CD4-positive, alpha-beta memory T cell (primary cell): ENCODE data around the gene CREBL2. TPM values are rescaled to one million over a fixed set of nuclear protein-coding genes. Genes with fewer than 3 reads are reported as not detected.

Experiments
- CTCF ChIA-PET: fragments of 350-600 bp; sonication (Branson Sonifier 250); formaldehyde crosslinking; loops from one replicate; lab custom pipeline; 2021; ENCODE audit warnings: inconsistent platforms; ENCODE audit not compliant: partially characterized antibody; lab: Charles Lee
- POLR2A ChIA-PET: fragments of 350-600 bp; sonication (Branson Sonifier 250); formaldehyde crosslinking; loops from one replicate; lab custom pipeline; 2021; ENCODE audit not compliant: partially characterized antibody; lab: Charles Lee
- DNase-seq, 5 donors: peaks; one replicate each; pipeline versions ENCODE4 v3.0.0 to v3.0.0-alpha.2; 2020 to 2022; ENCODE audit warnings: mixed read lengths in 1 of 5
- H3K27ac ChIP-seq: one replicate; pipeline ENCODE4 v1.7.0; 2013; ENCODE audit warnings: low read depth, low read length
- H3K27me3 ChIP-seq: 2 replicates; pipeline ENCODE4 v1.7.0; 2013; ENCODE audit warnings: mild to moderate bottlenecking, low read length, moderate library complexity; ENCODE audit not compliant: insufficient read depth
- H3K36me3 ChIP-seq: 2 replicates; pipeline ENCODE4 v1.7.0; 2013; ENCODE audit warnings: mild to moderate bottlenecking, low read length, moderate library complexity; ENCODE audit not compliant: insufficient read depth
- H3K4me1 ChIP-seq: 2 replicates; pipeline ENCODE4 v1.7.0; 2013; ENCODE audit warnings: mild to moderate bottlenecking, low read length, moderate library complexity; ENCODE audit not compliant: insufficient read depth
- H3K4me3 ChIP-seq, 2 donors: one replicate each; pipeline ENCODE4 v1.7.0; 2013; ENCODE audit warnings: low read length in 2 of 2, mild to moderate bottlenecking in 1 of 2
- H3K9me3 ChIP-seq, 2 donors: one replicate each; pipeline ENCODE4 v1.7.0; 2013; ENCODE audit warnings: low read length in 2 of 2, control low read depth in 1 of 2; ENCODE audit not compliant: control insufficient read depth in 1 of 2
- H3K27ac Mint-ChIP-seq, 7 donors: one replicate each; pipeline ENCODE4 v1.8.0; 2020 to 2021; ENCODE audit warnings: mixed read lengths in 7 of 7, mild to moderate bottlenecking in 6 of 7, inconsistent platforms in 3 of 7, moderate library complexity in 3 of 7
- H3K27me3 Mint-ChIP-seq, 2 donors: one replicate each; pipeline ENCODE4 v1.8.0; 2020 to 2021; ENCODE audit warnings: mixed read lengths in 2 of 2
- H3K36me3 Mint-ChIP-seq, 2 donors: one replicate each; pipeline ENCODE4 v1.8.0; 2020 to 2021; ENCODE audit warnings: mixed read lengths in 2 of 2, inconsistent platforms in 1 of 2, mild to moderate bottlenecking in 1 of 2
- H3K4me1 Mint-ChIP-seq, 4 donors: one replicate each; pipeline ENCODE4 v1.8.0; 2020 to 2021; ENCODE audit warnings: mixed read lengths in 4 of 4, mild to moderate bottlenecking in 1 of 4
- H3K4me3 Mint-ChIP-seq, 8 donors: one replicate each; pipeline ENCODE4 v1.8.0; 2020 to 2021; ENCODE audit warnings: mixed read lengths in 8 of 8, mild to moderate bottlenecking in 7 of 8, moderate library complexity in 6 of 8, inconsistent platforms in 3 of 8
- H3K9me3 Mint-ChIP-seq, 8 donors: one replicate each; pipeline ENCODE4 v1.8.0; 2020 to 2021; ENCODE audit warnings: mixed read lengths in 8 of 8, mild to moderate bottlenecking in 5 of 8, inconsistent platforms in 3 of 8, moderate library complexity in 1 of 8
- intact Hi-C: fragments of 100-400 bp; cut with micrococcal nuclease; formaldehyde crosslinking; loops from one replicate; pipeline ENCODE4 v1.15.1; 2023
- polyA plus RNA-seq, 2 donors: library from polyadenylated mRNA; unstranded; fragments of 300-500 nt; fragmentation: Illumina TruSeq; gene quantifications; one replicate each; pipeline ENCODE4 v1.2.3, GENCODE V29; 2021
- total RNA-seq, 2 experiments: library from RNA; stranded (reverse); gene quantifications; one replicate each; pipeline ENCODE4 v1.2.3, GENCODE V29; 2021

CREBL2 gene
- total and polyA plus RNA-seq, 4 experiments from 2014 or later = 51.0 to 107 (median 61.8) TPM

- H3K27ac ChIP-seq = no peak overlapping the region
- H3K27me3 ChIP-seq = no peaks in the 10 kb centered on the region
- H3K36me3 Mint-ChIP-seq = no peaks in the 10 kb centered on the region
- ChIA-PET POLR2A (interaction anchor here (1.1 to 1.7 kb wide), 2 partner anchors 9 to 16 kb away, joined by 3 to 5 read pairs; no protein-coding TSS in a partner anchor), CTCF (interaction anchor here (1.1 kb wide), 1 partner anchor 56 kb away, joined by 4 read pairs; no protein-coding TSS in a partner anchor)
- H3K4me1 Mint-ChIP-seq = peaks cover 0 to 5% (median 2%) of the 10 kb centered on the region in 4 donors
- no peak overlapping the region for H3K4me3 Mint-ChIP-seq
- no peaks in the 10 kb centered on the region for H3K27me3 Mint-ChIP-seq
- H3K4me3 ChIP-seq = no peak overlapping the region
- no peaks in the 10 kb centered on the region for H3K9me3 Mint-ChIP-seq
- DNase-seq = no peak
- intact Hi-C loops = no loop called here
- no peak overlapping the region for H3K27ac Mint-ChIP-seq
- H3K36me3 ChIP-seq = no peaks in the 10 kb centered on the region
- no peaks in the 10 kb centered on the region for H3K4me1 ChIP-seq
- no peaks in the 10 kb centered on the region for H3K9me3 ChIP-seq
Observed at GRCh38 chr12:12681061-12681765, 69.5 kb downstream of the CREBL2 start.

GRCh38 chr12:12682284-12682683 is 70.6 kb downstream of the CREBL2 start:
- no peaks in the 10 kb centered on the region for H3K27me3 Mint-ChIP-seq
- H3K9me3 Mint-ChIP-seq = no peaks in the 10 kb centered on the region
- Histone ChIP-seq H3K4me1 (no peaks in the 10 kb centered on the region), H3K27me3 (no peaks in the 10 kb centered on the region), H3K4me3 (no peak overlapping the region), H3K9me3 (no peaks in the 10 kb centered on the region), H3K36me3 (no peaks in the 10 kb centered on the region), H3K27ac (no peak overlapping the region)
- peaks cover 0 to 2% (median 0%) of the 10 kb centered on the region in 4 donors for H3K4me1 Mint-ChIP-seq
- H3K27ac Mint-ChIP-seq = no peak overlapping the region
- CTCF ChIA-PET = interaction anchor here (1.0 kb wide), 2 partner anchors 36 to 55 kb away, joined by 3 read pairs; no protein-coding TSS in a partner anchor
- H3K4me3 Mint-ChIP-seq = no peak overlapping the region
- POLR2A ChIA-PET = interaction anchor here (1.1 to 1.7 kb wide), 2 partner anchors 8 to 15 kb away, joined by 3 to 5 read pairs; no protein-coding TSS in a partner anchor
- H3K36me3 Mint-ChIP-seq = no peaks in the 10 kb centered on the region
- intact Hi-C loops = no loop called here
- DNase-seq = no peak

- intact Hi-C loops = no loop called here
- H3K9me3 Mint-ChIP-seq = no peaks in the 10 kb centered on the region
- no peak for DNase-seq
- no peak overlapping the region for H3K27ac Mint-ChIP-seq
- POLR2A ChIA-PET = interaction anchor here (1.7 kb wide), 1 partner anchor 14 kb away, joined by 5 read pairs; no protein-coding TSS in a partner anchor
- H3K4me1 Mint-ChIP-seq = peaks cover 0 to 2% (median 0%) of the 10 kb centered on the region in 4 donors
- Histone ChIP-seq H3K36me3 (no peaks in the 10 kb centered on the region), H3K4me1 (no peaks in the 10 kb centered on the region), H3K27ac (no peak overlapping the region), H3K27me3 (no peaks in the 10 kb centered on the region), H3K4me3 (no peak overlapping the region), H3K9me3 (no peaks in the 10 kb centered on the region)
- H3K27me3 Mint-ChIP-seq = no peaks in the 10 kb centered on the region
- no peak overlapping the region for H3K4me3 Mint-ChIP-seq
- H3K36me3 Mint-ChIP-seq = no peaks in the 10 kb centered on the region
- CTCF ChIA-PET = interaction anchor here (1.0 to 1.2 kb wide), 2 partner anchors 28 to 37 kb away, joined by 3 to 4 read pairs; no protein-coding TSS in a partner anchor
Observed at GRCh38 chr12:12683136-12683697, 71.5 kb downstream of the CREBL2 start.

- no peaks in the 10 kb centered on the region for H3K27me3 ChIP-seq
- Mint-ChIP-seq H3K4me3 (no peak overlapping the region), H3K36me3 (no peaks in the 10 kb centered on the region), H3K4me1 (peaks cover 0 to 2% (median 0%) of the 10 kb centered on the region in 4 donors), H3K27ac (no peak overlapping the region), H3K27me3 (no peaks in the 10 kb centered on the region), H3K9me3 (no peaks in the 10 kb centered on the region)
- no peak for DNase-seq
- CTCF ChIA-PET = interaction anchor here (1.2 kb wide), 1 partner anchor 28 kb away, joined by 4 read pairs; no protein-coding TSS in a partner anchor
- no peak overlapping the region for H3K4me3 ChIP-seq
- H3K36me3 ChIP-seq = no peaks in the 10 kb centered on the region
- intact Hi-C loops = no loop called here
- H3K9me3 ChIP-seq = no peaks in the 10 kb centered on the region
- POLR2A ChIA-PET = no interaction called here
- H3K4me1 ChIP-seq = no peaks in the 10 kb centered on the region
- no peak overlapping the region for H3K27ac ChIP-seq
Observed at GRCh38 chr12:12683725-12684124, 72.0 kb downstream of the CREBL2 start.

GRCh38 chr12:12684375-12685106 is 72.9 kb downstream of the CREBL2 start:
- peak overlapping the region in 2 of 7 donors; percentile 2 to 25 for H3K27ac Mint-ChIP-seq
- intact Hi-C loops = no loop called here
- Histone ChIP-seq H3K9me3 (no peaks in the 10 kb centered on the region), H3K27me3 (no peaks in the 10 kb centered on the region), H3K4me3 (no peak overlapping the region), H3K27ac (no peak overlapping the region), H3K4me1 (peaks cover 5% of the 10 kb centered on the region), H3K36me3 (no peaks in the 10 kb centered on the region)
- peaks cover 0 to 5% (median 1%) of the 10 kb centered on the region in 4 donors for H3K4me1 Mint-ChIP-seq
- H3K4me3 Mint-ChIP-seq = no peak overlapping the region
- H3K27me3 Mint-ChIP-seq = no peaks in the 10 kb centered on the region
- DNase-seq = no peak
- no peaks in the 10 kb centered on the region for H3K36me3 Mint-ChIP-seq
- H3K9me3 Mint-ChIP-seq = no peaks in the 10 kb centered on the region
- CTCF ChIA-PET = no interaction called here
- POLR2A ChIA-PET = no interaction called here

- DNase-seq = no peak
- H3K4me1 Mint-ChIP-seq = peaks cover 0 to 8% (median 5%) of the 10 kb centered on the region in 4 donors
- no peaks in the 10 kb centered on the region for H3K9me3 Mint-ChIP-seq
- peaks cover 9% of the 10 kb centered on the region for H3K4me1 ChIP-seq
- intact Hi-C loops = no loop called here
- H3K4me3 ChIP-seq = no peak overlapping the region
- no peaks in the 10 kb centered on the region for H3K27me3 Mint-ChIP-seq
- no peaks in the 10 kb centered on the region for H3K9me3 ChIP-seq
- ChIA-PET POLR2A (interaction anchor here (33.8 kb wide), 1 partner anchor 34 kb away, joined by 1446 read pairs; the partner anchor contains the start of gene CDKN1B), CTCF (no interaction called here)
- no peak overlapping the region for H3K27ac ChIP-seq
- no peaks in the 10 kb centered on the region for H3K36me3 Mint-ChIP-seq
- no peaks in the 10 kb centered on the region for H3K36me3 ChIP-seq
- H3K27ac Mint-ChIP-seq = no peak overlapping the region
- no peaks in the 10 kb centered on the region for H3K27me3 ChIP-seq
- H3K4me3 Mint-ChIP-seq = no peak overlapping the region
Observed at GRCh38 chr12:12685305-12685704, 73.6 kb downstream of the CREBL2 start.
